ENCODE data around the gene LRCH3.

LRCH3 gene

DNA sequence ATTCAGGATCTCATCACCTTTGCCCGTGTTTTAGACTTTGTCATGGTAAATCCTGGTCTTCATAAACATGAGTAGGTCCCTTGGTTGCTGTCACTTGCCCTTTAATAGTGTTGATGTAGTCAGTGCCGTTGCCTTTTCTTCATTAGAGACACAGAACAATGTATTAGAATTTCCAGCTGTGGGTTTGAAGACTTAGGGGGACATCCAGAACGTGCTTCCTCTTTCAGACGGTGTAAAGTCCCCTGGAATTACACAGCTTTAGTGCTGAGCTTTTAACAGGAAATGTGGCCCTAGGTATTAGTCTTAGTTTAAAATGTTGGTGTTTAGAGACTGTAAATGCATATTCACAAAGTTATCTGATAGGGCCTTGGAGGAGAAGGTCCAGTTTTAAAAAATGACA is 8.8 kb upstream of the LRCH3 start:
- DNase-seq = no peak
- Histone ChIP-seq H3K4me3 (ENCODE audit: low read depth, low read length) (no peak overlapping the region), H3K36me3 (replicated peaks) (peaks cover 40% of the 10 kb centered on the region), H3K27ac (no peak overlapping the region), H3K27me3 (replicated peaks) (no peaks in the 10 kb centered on the region)
- TF ChIP-seq, protein P1, sequence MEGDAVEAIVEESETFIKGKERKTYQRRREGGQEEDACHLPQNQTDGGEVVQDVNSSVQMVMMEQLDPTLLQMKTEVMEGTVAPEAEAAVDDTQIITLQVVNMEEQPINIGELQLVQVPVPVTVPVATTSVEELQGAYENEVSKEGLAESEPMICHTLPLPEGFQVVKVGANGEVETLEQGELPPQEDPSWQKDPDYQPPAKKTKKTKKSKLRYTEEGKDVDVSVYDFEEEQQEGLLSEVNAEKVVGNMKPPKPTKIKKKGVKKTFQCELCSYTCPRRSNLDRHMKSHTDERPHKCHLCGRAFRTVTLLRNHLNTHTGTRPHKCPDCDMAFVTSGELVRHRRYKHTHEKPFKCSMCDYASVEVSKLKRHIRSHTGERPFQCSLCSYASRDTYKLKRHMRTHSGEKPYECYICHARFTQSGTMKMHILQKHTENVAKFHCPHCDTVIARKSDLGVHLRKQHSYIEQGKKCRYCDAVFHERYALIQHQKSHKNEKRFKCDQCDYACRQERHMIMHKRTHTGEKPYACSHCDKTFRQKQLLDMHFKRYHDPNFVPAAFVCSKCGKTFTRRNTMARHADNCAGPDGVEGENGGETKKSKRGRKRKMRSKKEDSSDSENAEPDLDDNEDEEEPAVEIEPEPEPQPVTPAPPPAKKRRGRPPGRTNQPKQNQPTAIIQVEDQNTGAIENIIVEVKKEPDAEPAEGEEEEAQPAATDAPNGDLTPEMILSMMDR (IDR thresholded peaks at IDR 0.05; ENCODE audit: low read depth, low read length, missing control alignments) = no peak
- in situ Hi-C loops (cut with HindIII; ENCODE audit: low pct_ligation_motif_present, low sequenced_read_pairs) = no loop called here

DNA sequence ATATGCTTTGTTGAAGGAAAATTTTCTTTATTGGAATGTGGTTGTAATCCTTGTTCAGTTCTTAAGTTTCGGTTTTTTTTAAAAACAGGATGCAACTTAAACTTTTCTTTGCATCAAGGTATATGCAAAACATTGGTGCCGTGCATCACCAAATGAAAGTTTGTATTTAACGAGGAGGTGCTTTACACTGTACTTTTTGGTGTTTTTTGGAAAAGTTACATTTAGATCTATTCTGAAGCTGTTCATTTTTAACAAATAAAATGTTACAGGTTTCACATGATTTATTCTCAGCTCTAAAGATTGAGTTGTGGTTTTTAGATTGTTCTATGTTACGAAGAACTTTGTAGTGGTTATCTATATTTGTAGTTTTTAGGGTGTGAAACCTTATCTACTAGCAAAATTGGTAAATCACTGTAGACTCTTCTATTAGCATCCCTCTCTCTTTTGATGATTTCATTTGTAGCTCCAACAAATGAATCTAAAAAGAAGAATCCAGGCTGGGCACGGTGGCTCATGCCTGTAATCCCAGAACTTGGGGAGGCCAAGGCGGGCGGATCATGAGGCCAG is 7.0 kb upstream of the LRCH3 start:
- Histone ChIP-seq H3K36me3 (replicated peaks) (peaks cover 25% of the 10 kb centered on the region), H3K4me3 (ENCODE audit: low read depth, low read length) (no peak overlapping the region), H3K27me3 (replicated peaks) (no peaks in the 10 kb centered on the region), H3K27ac (no peak overlapping the region)
- TF ChIP-seq, protein P1 (IDR thresholded peaks at IDR 0.05; ENCODE audit: low read depth, low read length, missing control alignments) = no peak
- in situ Hi-C loops (cut with HindIII; ENCODE audit: low pct_ligation_motif_present, low sequenced_read_pairs) = no loop called here
- DNase-seq = no peak

GRCh38 chr3:197787412-197787811 is 3.6 kb upstream of the LRCH3 start:
- H3K27me3 ChIP-seq (replicated peaks) = no peaks in the 10 kb centered on the region
- in situ Hi-C loops (cut with HindIII; ENCODE audit: low pct_ligation_motif_present, low sequenced_read_pairs) = no loop called here
- no peak overlapping the region for H3K4me3 ChIP-seq (ENCODE audit: low read depth, low read length)
- TF ChIP-seq, protein P1 (IDR thresholded peaks at IDR 0.05; ENCODE audit: low read depth, low read length, missing control alignments) = no peak
- DNase-seq = no peak
- no peak overlapping the region for H3K27ac ChIP-seq
- H3K36me3 ChIP-seq (replicated peaks) = peaks cover 15% of the 10 kb centered on the region

GRCh38 chr3:197789309-197789708 is 1.7 kb upstream of the LRCH3 start:
- Histone ChIP-seq H3K36me3 (replicated peaks) (peaks cover 9% of the 10 kb centered on the region), H3K4me3 (ENCODE audit: low read depth, low read length) (no peak overlapping the region), H3K27me3 (replicated peaks) (no peaks in the 10 kb centered on the region), H3K27ac (no peak overlapping the region)
- in situ Hi-C loops (cut with HindIII; ENCODE audit: low pct_ligation_motif_present, low sequenced_read_pairs) = no loop called here
- DNase-seq = no peak
- TF ChIP-seq, protein P1 (IDR thresholded peaks at IDR 0.05; ENCODE audit: low read depth, low read length, missing control alignments) = no peak

GRCh38 chr3:197790033-197790432 is 1.0 kb upstream of the LRCH3 start:
- no peak overlapping the region for H3K4me3 ChIP-seq (ENCODE audit: low read depth, low read length)
- in situ Hi-C loops (cut with HindIII; ENCODE audit: low pct_ligation_motif_present, low sequenced_read_pairs) = no loop called here
- TF ChIP-seq, protein P1 (IDR thresholded peaks at IDR 0.05; ENCODE audit: low read depth, low read length, missing control alignments) = no peak

More at GRCh38 chr3:197790033-197790432, 1.0 kb upstream of the LRCH3 start:
- peaks cover 4% of the 10 kb centered on the region for H3K36me3 ChIP-seq (replicated peaks)
- DNase-seq = no peak
- H3K27me3 ChIP-seq (replicated peaks) = no peaks in the 10 kb centered on the region
- H3K27ac ChIP-seq = no peak overlapping the region

Measured in brain microvascular endothelial cell (primary cell).